GM18868 (cell line): ENCODE measurements around the gene ANKHD1.
"Not testable (repeated sequence)": the region's sequence is repeated elsewhere in the genome, so short reads cannot be mapped to it uniquely, and the experiment has no call there.

ENCODE experiments used
- ATAC-seq: cut with Tn5 transposase; IDR thresholded peaks from one replicate; pipeline ENCODE4 v1.9.1; 2021; ENCODE audit warnings: mild to moderate bottlenecking, moderate library complexity; ENCODE audit not compliant: unreplicated experiment

Gene ANKHD1

GRCh38 chr5:140421375-140421774 lies 19.7 kb downstream of the ANKHD1 start:
- ATAC-seq = not testable (repeated sequence)

- ATAC-seq = no peak
These were observed 22.0 kb downstream of the ANKHD1 start for GRCh38 chr5:140423609-140424008.

GRCh38 chr5:140424135-140424534 lies 22.5 kb downstream of the ANKHD1 start:
- no peak for ATAC-seq

- not testable (repeated sequence) for ATAC-seq
These were observed 26.1 kb downstream of the ANKHD1 start for GRCh38 chr5:140427726-140428125.

GRCh38 chr5:140429724-140430123 lies 28.1 kb downstream of the ANKHD1 start:
- ATAC-seq = no peak

GRCh38 chr5:140432212-140432611 lies 30.6 kb downstream of the ANKHD1 start:
- no peak for ATAC-seq

- ATAC-seq = no peak
These were observed 31.3 kb downstream of the ANKHD1 start for GRCh38 chr5:140432916-140433315.

GRCh38 chr5:140457368-140457767 lies 55.7 kb downstream of the ANKHD1 start:
- not testable (repeated sequence) for ATAC-seq

- no peak for ATAC-seq
These were observed 65.5 kb downstream of the ANKHD1 start for GRCh38 chr5:140466981-140467742.

GRCh38 chr5:140468188-140468587 lies 66.6 kb downstream of the ANKHD1 start:
- ATAC-seq = no peak

- ATAC-seq = no peak
These were observed 67.6 kb downstream of the ANKHD1 start for GRCh38 chr5:140469259-140469658.

GRCh38 chr5:140480310-140481014 lies 78.8 kb downstream of the ANKHD1 start:
- ATAC-seq = no peak

GRCh38 chr5:140481758-140482157 lies 80.1 kb downstream of the ANKHD1 start:
- ATAC-seq = no peak

- no peak for ATAC-seq
These were observed 81.4 kb downstream of the ANKHD1 start for GRCh38 chr5:140483055-140483454.

- not testable (repeated sequence) for ATAC-seq
These were observed 86.5 kb downstream of the ANKHD1 start for GRCh38 chr5:140488141-140488540.

GRCh38 chr5:140488914-140489313 lies 87.3 kb downstream of the ANKHD1 start:
- no peak for ATAC-seq

- ATAC-seq = no peak
These were observed 96.3 kb downstream of the ANKHD1 start for GRCh38 chr5:140497897-140498296.

- ATAC-seq = no peak
These were observed 97.0 kb downstream of the ANKHD1 start for GRCh38 chr5:140498591-140498990.

GRCh38 chr5:140502834-140503233 lies 101.2 kb downstream of the ANKHD1 start:
- ATAC-seq = no peak

- no peak for ATAC-seq
These were observed 108.3 kb downstream of the ANKHD1 start for GRCh38 chr5:140509898-140510297.

- no peak for ATAC-seq
These were observed 111.5 kb downstream of the ANKHD1 start for GRCh38 chr5:140513124-140513523.

- ATAC-seq = no peak
These were observed 122.4 kb downstream of the ANKHD1 start for GRCh38 chr5:140524003-140524402.
